DMS53 (cell line): Measurements from ENCODE around the gene KRT83.

Experiments
- DNase-seq: peaks from one replicate; lab custom pipeline; 2025; lab: John Stamatoyannopoulos, UW

The KRT83 gene

GRCh38 chr12:52332381-52332780, 11.2 kb upstream of the KRT83 start:
- DNase-seq, result no peak

GRCh38 chr12:52331833-52332232, 10.6 kb upstream of the KRT83 start:
- DNase-seq, result no peak

GRCh38 chr12:52331039-52331438, 9.8 kb upstream of the KRT83 start:
- no peak for DNase-seq

- DNase-seq, result no peak
These were observed 6.8 kb upstream of the KRT83 start for GRCh38 chr12:52327830-52328500.

GRCh38 chr12:52327052-52327829, 6.0 kb upstream of the KRT83 start:
- peak; percentile 96 for DNase-seq

GRCh38 chr12:52324153-52324444, 2.9 kb upstream of the KRT83 start:
- DNase-seq, result no peak

- DNase-seq, result no peak
These were observed 2.4 kb upstream of the KRT83 start for GRCh38 chr12:52323416-52324152.

GRCh38 chr12:52323001-52323400, 1.8 kb upstream of the KRT83 start:
- DNase-seq, result no peak

- no peak for DNase-seq
These were observed 871 bp upstream of the KRT83 start for GRCh38 chr12:52322069-52322468.

- no peak for DNase-seq
These were observed 220 bp upstream of the KRT83 start for GRCh38 chr12:52321418-52321817.

GRCh38 chr12:52319097-52319496, 2.1 kb downstream of the KRT83 start:
- DNase-seq, result peak; percentile 71

GRCh38 chr12:52318241-52318990, 2.8 kb downstream of the KRT83 start:
- no peak for DNase-seq

- no peak for DNase-seq
These were observed 3.6 kb downstream of the KRT83 start for GRCh38 chr12:52317468-52318052.

GRCh38 chr12:52316701-52317100, 4.5 kb downstream of the KRT83 start:
- DNase-seq, result no peak

GRCh38 chr12:52316290-52316689, 4.9 kb downstream of the KRT83 start:
- no peak for DNase-seq

- peak; percentile 62 for DNase-seq
These were observed 5.5 kb downstream of the KRT83 start for GRCh38 chr12:52315721-52316120.

- DNase-seq, result no peak
These were observed 6.7 kb downstream of the KRT83 start for GRCh38 chr12:52314511-52314910.

- peak; percentile 16 for DNase-seq
These were observed 7.3 kb downstream of the KRT83 start for GRCh38 chr12:52313926-52314325.

GRCh38 chr12:52313461-52313860, 7.7 kb downstream of the KRT83 start:
- DNase-seq, result no peak

- DNase-seq, result no peak
These were observed 9.1 kb downstream of the KRT83 start for GRCh38 chr12:52312086-52312485.

- no peak for DNase-seq
These were observed 9.9 kb downstream of the KRT83 start for GRCh38 chr12:52311285-52311648.

- DNase-seq, result peak; percentile 27
These were observed 10.4 kb downstream of the KRT83 start for GRCh38 chr12:52310622-52311284.
